SK-N-SH (cell line): ENCODE measurements around the gene CFAP99. TPM values are rescaled to one million over a fixed set of nuclear protein-coding genes. Genes with fewer than 3 reads are reported as not detected.
A peak's percentile ranks its signal among the peaks of the same experiment; 100 is the strongest.

Experiments
- CTCF ChIA-PET: fragments of 300-600, 350-600 bp; formaldehyde crosslinking; extraction: SDS; loops from one replicate; lab custom pipeline; 2021; lab: Yijun Ruan, JAX
- POLR2A ChIA-PET: fragments of 350-600 bp; sonication (Branson Sonifier 250); formaldehyde crosslinking; extraction: SDS; loops from one replicate; lab custom pipeline; 2020; ENCODE audit warnings: antibody characterized with exemption, inconsistent platforms; lab: Yijun Ruan, JAX
- DNase-seq: peaks from one replicate; pipeline ENCODE4 v3.0.0; 2012
- H2AFZ ChIP-seq: fragments of 200-600 bp; sonication (generic); 2 replicates; pipeline ENCODE4 v1.8.1; 2016; ENCODE audit warnings: antibody characterized with exemption, mild to moderate bottlenecking, low read depth
- H3F3A ChIP-seq: fragments of 200-600 bp; sonication (generic); replicated peaks from 2 replicates; pipeline ENCODE3; 2016; ENCODE audit warnings: antibody characterized with exemption, mild to moderate bottlenecking; ENCODE audit not compliant: insufficient read depth
- H3K27ac ChIP-seq, 2 experiments: fragments of 200-500 bp in 1 of 2; fragments of 200-600 bp in 1 of 2; sonication (Bioruptor generic) in 1 of 2; sonication (generic), shearing (Covaris generic) in 1 of 2; 2 replicates each; pipeline versions ENCODE4 v1.5.1 to v1.6.1; 2014 to 2016; ENCODE audit warnings: low read depth in 2 of 2, inconsistent platforms in 1 of 2, low read length in 1 of 2, mild to moderate bottlenecking in 1 of 2, mixed read lengths in 1 of 2
- H3K27me3 ChIP-seq: fragments of 200-600 bp; sonication (generic), shearing (Covaris generic); 2 replicates; pipeline ENCODE4 v1.6.1; 2016; ENCODE audit warnings: mixed run types; ENCODE audit not compliant: insufficient read depth
- H3K36me3 ChIP-seq, 2 experiments: fragments of 200-500 bp in 1 of 2; fragments of 200-600 bp in 1 of 2; sonication (Bioruptor generic) in 1 of 2; sonication (generic) in 1 of 2; replicated peaks in 1 of 2; 2 replicates each; pipeline versions ENCODE3 to v1.5.1; 2014 to 2016; ENCODE audit warnings: low read length in 1 of 2, mild to moderate bottlenecking in 1 of 2; ENCODE audit not compliant: insufficient read depth in 2 of 2, control insufficient read depth in 1 of 2
- H3K4me1 ChIP-seq, 2 experiments: fragments of 200-500 bp in 1 of 2; fragments of 200-600 bp in 1 of 2; sonication (Bioruptor generic) in 1 of 2; sonication (generic), shearing (Covaris generic) in 1 of 2; 2 replicates each; pipeline versions ENCODE4 v1.5.1 to v1.6.1; 2014 to 2016; ENCODE audit warnings: low read depth in 1 of 2, low read length in 1 of 2, mixed run types in 1 of 2; ENCODE audit not compliant: insufficient read depth in 2 of 2, control insufficient read depth in 1 of 2
- H3K4me2 ChIP-seq: fragments of 200-600 bp; sonication (generic), shearing (Covaris generic); 2 replicates; pipeline ENCODE4 v1.6.1; 2017; ENCODE audit warnings: mixed run types
- H3K4me3 ChIP-seq, 2 experiments: fragments of 200-500 bp in 1 of 2; fragments of 200-600 bp in 1 of 2; sonication (Bioruptor generic) in 1 of 2; sonication (generic), shearing (Covaris generic) in 1 of 2; 2 replicates each; pipeline versions ENCODE4 v1.5.1 to v1.8.1; 2014 to 2016; ENCODE audit warnings: low read depth in 2 of 2, inconsistent platforms in 1 of 2, low read length in 1 of 2, mild to moderate bottlenecking in 1 of 2, mixed read lengths in 1 of 2, moderate library complexity in 1 of 2
- H3K79me2 ChIP-seq: fragments of 200-600 bp; sonication (generic); 2 replicates; pipeline ENCODE4 v1.8.1; 2017; ENCODE audit warnings: mild to moderate bottlenecking; ENCODE audit not compliant: insufficient read depth
- H3K9ac ChIP-seq: fragments of 200-600 bp; sonication (generic); 2 replicates; pipeline ENCODE4 v1.6.1; 2017; ENCODE audit warnings: mixed run types
- H3K9me2 ChIP-seq: fragments of 200-600 bp; sonication (generic); 2 replicates; pipeline ENCODE4 v1.6.1; 2017; ENCODE audit warnings: mixed run types
- H3K9me3 ChIP-seq: fragments of 200-600 bp; sonication (generic); 2 replicates; pipeline ENCODE4 v1.6.1; 2017; ENCODE audit warnings: mixed run types, mild to moderate bottlenecking, moderate library complexity
- H4K20me1 ChIP-seq: fragments of 200-600 bp; sonication (generic); 2 replicates; pipeline ENCODE4 v1.6.1; 2017; ENCODE audit warnings: mild to moderate bottlenecking, mixed run types; ENCODE audit not compliant: insufficient read depth
- EP300 ChIP-seq, 2 experiments: IDR thresholded peaks; 2 replicates each; pipeline versions ENCODE4 v1.4.0 to v1.6.1; 2012; ENCODE audit warnings: borderline replicate concordance in 1 of 2, low read depth in 1 of 2, low read length in 1 of 2
- JUND ChIP-seq: IDR thresholded peaks from 2 replicates; pipeline ENCODE4 v1.4.0; 2012
- MEF2A ChIP-seq: IDR thresholded peaks from 2 replicates; pipeline ENCODE4 v1.4.0; 2012; ENCODE audit warnings: low read depth, borderline replicate concordance
- REST ChIP-seq: IDR thresholded peaks from 2 replicates; pipeline ENCODE4 v1.6.1; 2012; ENCODE audit warnings: mild to moderate bottlenecking, low read depth, low read length, moderate library complexity
- SMC3 ChIP-seq: IDR thresholded peaks from 2 replicates; pipeline ENCODE4 v1.6.1; 2012; ENCODE audit warnings: low read depth, low read length, improper control_type of control experiment
- TEAD4 ChIP-seq: IDR thresholded peaks from 2 replicates; pipeline ENCODE4 v1.4.0; 2012; ENCODE audit warnings: mild to moderate bottlenecking, borderline replicate concordance; ENCODE audit not compliant: insufficient read depth
- WGBS: methylation state at CpG from one replicate; pipeline ENCODE4 v1.1.6; 2017; ENCODE audit warnings: low lambda C conversion rate; 5-methylcytosine and 5-hydroxymethylcytosine counted together
- polyA plus RNA-seq, 3 experiments: library from polyadenylated mRNA; depleted of rRNA; stranded (reverse); fragments of >200 nt; gene quantifications; 2 replicates each; pipeline ENCODE4 v1.2.3, GENCODE V29; 2012
- TF ChIP-seq, protein P1 (sequence below): IDR thresholded peaks from 2 replicates; pipeline ENCODE4 v1.4.0; 2012; ENCODE audit warnings: low read depth, borderline replicate concordance
- TF ChIP-seq, protein P2 (sequence below): IDR thresholded peaks from 2 replicates; pipeline ENCODE4; 2012
- TF ChIP-seq, protein P3 (sequence below): IDR thresholded peaks from 2 replicates; pipeline ENCODE4 v1.4.0; 2012; ENCODE audit warnings: low read depth

The CFAP99 gene
- polyA plus RNA-seq, 1 of the 3 experiments (the other 2 are of a cell fraction) = 0.13 TPM

DNA sequence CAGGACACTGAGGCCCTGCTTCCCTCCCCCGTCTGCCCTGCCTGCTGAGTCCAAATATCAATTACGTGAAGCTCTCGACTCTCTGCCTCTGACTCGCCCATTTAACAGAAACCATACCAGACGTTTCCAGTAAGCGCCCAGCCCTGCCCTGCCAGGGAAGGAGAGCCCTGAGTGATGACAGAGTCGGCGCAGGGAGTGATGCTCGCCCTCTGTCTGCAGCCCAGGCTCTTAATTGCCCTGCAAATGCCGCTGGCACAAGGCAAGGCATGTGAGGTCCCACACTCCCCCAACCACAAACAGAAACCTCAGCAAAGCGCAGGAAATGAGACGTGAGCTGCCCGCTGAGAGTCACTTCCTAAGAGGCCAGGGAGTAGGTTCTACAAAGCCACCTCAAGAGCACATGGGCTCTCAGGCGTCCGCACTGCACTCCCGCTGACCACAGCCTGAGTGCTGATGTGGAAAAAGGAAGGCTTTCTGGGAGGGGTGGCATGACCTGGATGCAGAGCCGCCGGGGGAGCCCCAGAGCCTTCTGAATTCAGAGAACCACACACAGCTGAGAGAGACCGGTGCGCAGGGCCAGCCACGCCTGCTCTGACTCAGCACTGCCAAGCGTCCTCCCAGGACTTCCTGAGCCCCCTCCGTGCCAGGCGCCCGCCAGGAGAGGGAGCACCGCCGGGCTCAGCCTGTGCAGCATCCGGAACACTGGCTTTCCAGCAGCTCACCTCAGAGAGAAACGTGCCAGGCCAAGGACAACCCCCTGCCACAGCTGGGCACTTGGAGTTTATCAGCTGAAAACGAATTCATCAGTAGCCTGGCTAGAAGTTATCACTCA is 5.7 kb upstream of the CFAP99 start (continued):
- TF ChIP-seq EP300 (IDR thresholded peaks at IDR 0.05; ENCODE audit: borderline replicate concordance in 1 of 2, low read depth in 1 of 2, low read length in 1 of 2) (0 out of 4 replicates have a peak, but pooled peaks have one; percentile 28 to 40), REST (peak; percentile 82), TEAD4 (0 out of 2 replicates have a peak, but pooled peaks have one; percentile 11)
- TF ChIP-seq, protein P1, sequence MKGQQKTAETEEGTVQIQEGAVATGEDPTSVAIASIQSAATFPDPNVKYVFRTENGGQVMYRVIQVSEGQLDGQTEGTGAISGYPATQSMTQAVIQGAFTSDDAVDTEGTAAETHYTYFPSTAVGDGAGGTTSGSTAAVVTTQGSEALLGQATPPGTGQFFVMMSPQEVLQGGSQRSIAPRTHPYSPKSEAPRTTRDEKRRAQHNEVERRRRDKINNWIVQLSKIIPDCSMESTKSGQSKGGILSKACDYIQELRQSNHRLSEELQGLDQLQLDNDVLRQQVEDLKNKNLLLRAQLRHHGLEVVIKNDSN = no peak
- TF ChIP-seq, protein P2, sequence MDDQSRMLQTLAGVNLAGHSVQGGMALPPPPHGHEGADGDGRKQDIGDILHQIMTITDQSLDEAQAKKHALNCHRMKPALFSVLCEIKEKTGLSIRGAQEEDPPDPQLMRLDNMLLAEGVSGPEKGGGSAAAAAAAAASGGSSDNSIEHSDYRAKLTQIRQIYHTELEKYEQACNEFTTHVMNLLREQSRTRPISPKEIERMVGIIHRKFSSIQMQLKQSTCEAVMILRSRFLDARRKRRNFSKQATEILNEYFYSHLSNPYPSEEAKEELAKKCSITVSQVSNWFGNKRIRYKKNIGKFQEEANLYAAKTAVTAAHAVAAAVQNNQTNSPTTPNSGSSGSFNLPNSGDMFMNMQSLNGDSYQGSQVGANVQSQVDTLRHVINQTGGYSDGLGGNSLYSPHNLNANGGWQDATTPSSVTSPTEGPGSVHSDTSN = peak; percentile 67
- TF ChIP-seq, protein P3, sequence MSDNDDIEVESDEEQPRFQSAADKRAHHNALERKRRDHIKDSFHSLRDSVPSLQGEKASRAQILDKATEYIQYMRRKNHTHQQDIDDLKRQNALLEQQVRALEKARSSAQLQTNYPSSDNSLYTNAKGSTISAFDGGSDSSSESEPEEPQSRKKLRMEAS = peak; percentile 68

DNA sequence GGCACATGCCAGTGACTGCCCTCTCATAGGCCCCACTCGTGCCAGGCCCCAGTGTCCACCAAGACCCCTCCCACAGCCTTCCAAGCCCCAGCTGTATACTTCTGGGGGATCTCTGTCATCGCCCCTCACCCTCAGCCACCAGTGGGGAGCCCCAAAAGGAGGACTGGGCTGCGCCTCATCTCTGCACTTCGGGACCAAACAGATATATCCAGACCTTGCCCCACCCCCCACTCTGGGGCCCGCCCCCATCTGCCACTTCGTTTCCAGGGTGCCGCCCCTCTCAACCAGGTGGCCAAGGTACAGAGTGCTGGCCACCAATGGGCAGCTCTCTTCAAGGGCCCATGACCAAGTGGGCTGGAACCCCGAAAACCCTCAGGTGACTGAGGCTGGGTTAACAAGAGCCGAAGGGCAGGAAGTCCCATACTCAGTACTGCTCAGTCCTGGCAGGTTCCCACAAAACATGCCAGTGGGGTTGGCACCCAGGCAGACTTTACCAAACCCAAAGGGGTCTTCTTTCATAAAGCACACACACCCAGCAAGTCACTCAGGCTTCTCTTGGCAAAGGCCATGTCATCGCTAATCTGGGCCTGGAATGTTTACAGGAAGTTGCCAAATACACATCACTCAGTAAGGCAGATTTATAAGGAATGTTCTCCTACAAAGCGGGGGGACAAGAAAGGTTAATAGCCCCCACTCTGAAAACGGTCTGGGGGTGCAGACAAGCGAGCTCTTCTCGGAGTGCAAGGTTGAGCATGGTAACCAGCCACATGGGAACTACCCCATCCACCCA is 4.7 kb upstream of the CFAP99 start:
- H3K4me3 ChIP-seq = no peak overlapping the region
- H3K27ac ChIP-seq = peak overlapping the region; percentile 82 to 97
- H3K4me2 ChIP-seq = peak overlapping the region; percentile 79
- H3K79me2 ChIP-seq = no peaks in the 10 kb centered on the region
- H3K36me3 ChIP-seq = no peaks in the 10 kb centered on the region
- ChIA-PET POLR2A (interaction anchor here (1.0 to 2.2 kb wide), 3 partner anchors 12 to 152 kb away, joined by 3 to 9 read pairs (median 8); partner anchors contain the start of genes MXD4 and RNF4), CTCF (interaction anchor here (0.6 to 6.3 kb wide), 17 partner anchors 12 to 406 kb away, joined by 3 to 30 read pairs (median 3); partner anchors contain the start of genes MXD4 and RNF4)
- H3K4me1 ChIP-seq = peaks cover 11 to 43% of the 10 kb centered on the region in 2 experiments; a peak in 2 of 4 replicates
- H3K27me3 ChIP-seq = 0 out of 2 replicates have a peak, but pooled peaks cover 16% of the 10 kb centered on the region
- peak overlapping the region; percentile 68; the same call in 1 of the 2 replicates for H3K9ac ChIP-seq
- DNase-seq = no peak
- H3K9me2 ChIP-seq = no peaks in the 10 kb centered on the region
- H2AFZ ChIP-seq = peak overlapping the region; percentile 60
- no peaks in the 10 kb centered on the region for H3K9me3 ChIP-seq
- no peak for TF ChIP-seq SMC3
- no peak for TF ChIP-seq JUND
- TF ChIP-seq REST = no peak
- no peak for TF ChIP-seq MEF2A
- WGBS = 82% methylated on average over 12 of the region's 14 CpGs
- peaks cover 29% of the 10 kb centered on the region for H3F3A ChIP-seq
- no peaks in the 10 kb centered on the region for H4K20me1 ChIP-seq
